SU-DHL-6 (cell line): Measurements from ENCODE around the gene GMIP.

Experiments
- CTCF ChIP-seq: fragments of 200-600 bp; sonication (generic); IDR thresholded peaks from one replicate; pipeline ENCODE4 v1.5.1; 2017; ENCODE audit warnings: antibody characterized with exemption, mild to moderate bottlenecking, low read length, moderate library complexity; ENCODE audit not compliant: insufficient read depth, poor library complexity, severe bottlenecking
- EZH2phosphoT487 ChIP-seq: fragments of 200-600 bp; sonication (generic), shearing (Covaris generic); conservative IDR thresholded peaks from 2 replicates; pipeline ENCODE4 v1.6.1; 2018; ENCODE audit warnings: mild to moderate bottlenecking, antibody characterized with exemption, low read length, moderate library complexity, mixed read lengths

GRCh38 chr19:19668230-19669012 lies 25.0 kb upstream of the GMIP start, which contains the start of gene ZNF101:
- TF ChIP-seq CTCF = no peak
- no peak for TF ChIP-seq EZH2phosphoT487
